DOHH2 (cell line): ENCODE data around the gene ALDH5A1.
A peak's percentile ranks its signal among the peaks of the same experiment; 100 is the strongest.

Source experiments
- CTCF ChIP-seq: fragments of 200-600 bp; sonication (generic); IDR thresholded peaks from one replicate; pipeline ENCODE4 v1.5.1; 2014; ENCODE audit warnings: antibody characterized with exemption, mild to moderate bottlenecking, low read depth, low read length; ENCODE audit not compliant: poor library complexity, severe bottlenecking
- EZH2phosphoT487 ChIP-seq: fragments of 200-600 bp; sonication (generic); IDR thresholded peaks from 2 replicates; pipeline ENCODE4 v1.6.1; 2017; ENCODE audit warnings: borderline replicate concordance, mild to moderate bottlenecking, antibody characterized with exemption, low read length, moderate library complexity, mixed read lengths

GRCh38 chr6:24520929-24521546 lies 26.3 kb downstream of the ALDH5A1 start:
- TF ChIP-seq CTCF (peak; percentile 85), EZH2phosphoT487 (no peak)
